GM12878 (cell line): ENCODE measurements around the gene SMPD4.
"Not testable (repeated sequence)": the region's sequence is repeated elsewhere in the genome, so short reads cannot be mapped to it uniquely, and the experiment has no call there.

Experiments
- POLR2A ChIP-seq: IDR thresholded peaks from 2 replicates; pipeline ENCODE4 v1.6.1; 2011; ENCODE audit warnings: low read depth, mild to moderate bottlenecking, low read length
- RELA ChIP-seq: fragments of 450-650 bp; IDR thresholded peaks from 2 replicates; pipeline ENCODE4 v1.8.0; 2014; ENCODE audit warnings: borderline replicate concordance; ENCODE audit not compliant: partially characterized antibody

- not testable (repeated sequence) for TF ChIP-seq POLR2A, RELA
Measured at GRCh38 chr2:130222523-130222922, 41.1 kb upstream of the SMPD4 start.
